ENCODE measurements around the gene FCF1. TPM values are rescaled to one million over a fixed set of nuclear protein-coding genes. Genes with fewer than 3 reads are reported as not detected.
A peak's percentile ranks its signal among the peaks of the same experiment; 100 is the strongest.

FCF1 gene
- total RNA-seq, 1 experiment from 2014 or later, result 62.5 TPM

DNA sequence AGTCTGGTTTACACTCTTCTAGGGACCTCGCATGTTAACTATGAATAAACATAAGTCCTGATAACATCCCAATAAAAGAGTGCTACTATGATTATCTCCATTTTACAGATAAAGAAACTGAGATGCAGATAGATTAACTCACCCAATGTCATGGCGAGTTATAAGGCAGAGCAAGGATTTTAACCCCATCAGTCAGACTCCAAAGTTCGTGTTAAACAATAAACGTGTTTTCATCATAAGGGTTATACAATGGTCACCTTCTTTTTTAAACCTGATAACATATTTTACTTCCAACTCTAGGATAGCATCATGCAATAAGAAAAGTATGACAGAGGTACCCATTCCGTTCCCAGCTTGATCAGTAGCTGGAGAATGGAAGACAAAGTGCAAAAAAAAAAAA is 1.3 kb upstream of the FCF1 start:
- BruUV-seq (replicated peaks), result no TSS peak
- Histone ChIP-seq H3K4me3 (ENCODE audit: low read depth, low read length) (no peak overlapping the region), H3K36me3 (ENCODE audit: control insufficient read depth, insufficient read depth, low read length) (no peaks in the 10 kb centered on the region), H3K27me3 (replicated peaks; ENCODE audit: control insufficient read depth, insufficient read depth, low read length) (no peaks in the 10 kb centered on the region), H3K9me3 (no peaks in the 10 kb centered on the region), H3K4me1 (0 out of 2 replicates have a peak, but pooled peaks cover 3% of the 10 kb centered on the region)
- intact Hi-C loops (cut with micrococcal nuclease; ENCODE audit: unreplicated experiment), result loop anchor here (2.0 kb wide), 2 partner anchors 51 to 99 kb away; partner anchors contain the start of genes LTBP2 and YLPM1
- Mint-ChIP-seq H3K27me3 (ENCODE audit: insufficient read depth, unreplicated experiment) (no peaks in the 10 kb centered on the region), H3K36me3 (ENCODE audit: insufficient read depth, unreplicated experiment) (peaks cover 9% of the 10 kb centered on the region), H3K4me3 (ENCODE audit: unreplicated experiment) (peak overlapping the region; percentile 91), H3K9me3 (ENCODE audit: unreplicated experiment) (no peaks in the 10 kb centered on the region), H3K4me1 (ENCODE audit: low read depth, unreplicated experiment) (no peaks in the 10 kb centered on the region), H3K27ac (ENCODE audit: unreplicated experiment) (peak overlapping the region; percentile 90)
- TF ChIP-seq, protein P1, sequence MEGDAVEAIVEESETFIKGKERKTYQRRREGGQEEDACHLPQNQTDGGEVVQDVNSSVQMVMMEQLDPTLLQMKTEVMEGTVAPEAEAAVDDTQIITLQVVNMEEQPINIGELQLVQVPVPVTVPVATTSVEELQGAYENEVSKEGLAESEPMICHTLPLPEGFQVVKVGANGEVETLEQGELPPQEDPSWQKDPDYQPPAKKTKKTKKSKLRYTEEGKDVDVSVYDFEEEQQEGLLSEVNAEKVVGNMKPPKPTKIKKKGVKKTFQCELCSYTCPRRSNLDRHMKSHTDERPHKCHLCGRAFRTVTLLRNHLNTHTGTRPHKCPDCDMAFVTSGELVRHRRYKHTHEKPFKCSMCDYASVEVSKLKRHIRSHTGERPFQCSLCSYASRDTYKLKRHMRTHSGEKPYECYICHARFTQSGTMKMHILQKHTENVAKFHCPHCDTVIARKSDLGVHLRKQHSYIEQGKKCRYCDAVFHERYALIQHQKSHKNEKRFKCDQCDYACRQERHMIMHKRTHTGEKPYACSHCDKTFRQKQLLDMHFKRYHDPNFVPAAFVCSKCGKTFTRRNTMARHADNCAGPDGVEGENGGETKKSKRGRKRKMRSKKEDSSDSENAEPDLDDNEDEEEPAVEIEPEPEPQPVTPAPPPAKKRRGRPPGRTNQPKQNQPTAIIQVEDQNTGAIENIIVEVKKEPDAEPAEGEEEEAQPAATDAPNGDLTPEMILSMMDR (IDR thresholded peaks at IDR 0.05; ENCODE audit: insufficient read depth in 1 of 2, low read depth in 1 of 2, low read length in 1 of 2, severe bottlenecking in 1 of 2, unreplicated experiment in 1 of 2), result no peak
- POLR2A ChIA-PET, result no interaction called here
- CTCF ChIA-PET, result no interaction called here
- no peak for DNase-seq

GRCh38 chr14:74713395-74713735 is 421 bp downstream of the FCF1 start:
- peaks cover 9% of the 10 kb centered on the region for H3K36me3 Mint-ChIP-seq (ENCODE audit: insufficient read depth, unreplicated experiment)

GRCh38 chr14:74720526-74720925 is 7.6 kb downstream of the FCF1 start:
- Histone ChIP-seq H3K27me3 (replicated peaks; ENCODE audit: control insufficient read depth, insufficient read depth, low read length) (no peaks in the 10 kb centered on the region), H3K4me3 (ENCODE audit: low read depth, low read length) (no peak overlapping the region), H3K9me3 (no peaks in the 10 kb centered on the region), H3K4me1 (no peaks in the 10 kb centered on the region), H3K36me3 (ENCODE audit: control insufficient read depth, insufficient read depth, low read length) (no peaks in the 10 kb centered on the region; the same call in 1 of the 2 replicates)
- no peak overlapping the region for H3K4me3 Mint-ChIP-seq (ENCODE audit: unreplicated experiment)
- no peak overlapping the region for H3K27ac Mint-ChIP-seq (ENCODE audit: unreplicated experiment)
- no peaks in the 10 kb centered on the region for H3K27me3 Mint-ChIP-seq (ENCODE audit: insufficient read depth, unreplicated experiment)
- intact Hi-C loops (cut with micrococcal nuclease; ENCODE audit: unreplicated experiment), result no loop called here
- CTCF ChIA-PET, result no interaction called here
- H3K36me3 Mint-ChIP-seq (ENCODE audit: insufficient read depth, unreplicated experiment), result peaks cover 25% of the 10 kb centered on the region
- H3K9me3 Mint-ChIP-seq (ENCODE audit: unreplicated experiment), result no peaks in the 10 kb centered on the region
- TF ChIP-seq, protein P1 (IDR thresholded peaks at IDR 0.05; ENCODE audit: insufficient read depth in 1 of 2, low read depth in 1 of 2, low read length in 1 of 2, severe bottlenecking in 1 of 2, unreplicated experiment in 1 of 2), result no peak
- H3K4me1 Mint-ChIP-seq (ENCODE audit: low read depth, unreplicated experiment), result no peaks in the 10 kb centered on the region
- BruUV-seq (replicated peaks), result no TSS peak
- POLR2A ChIA-PET, result no interaction called here
- no peak for DNase-seq

More at GRCh38 chr14:74713395-74713735, 421 bp downstream of the FCF1 start:
- Histone ChIP-seq H3K9me3 (no peaks in the 10 kb centered on the region), H3K4me1 (0 out of 2 replicates have a peak, but pooled peaks cover 3% of the 10 kb centered on the region), H3K36me3 (ENCODE audit: control insufficient read depth, insufficient read depth, low read length) (no peaks in the 10 kb centered on the region; the same call in 1 of the 2 replicates), H3K27me3 (replicated peaks; ENCODE audit: control insufficient read depth, insufficient read depth, low read length) (no peaks in the 10 kb centered on the region), H3K4me3 (ENCODE audit: low read depth, low read length) (peak overlapping the region; percentile 72)
- Mint-ChIP-seq H3K4me3 (ENCODE audit: unreplicated experiment) (peak overlapping the region; percentile 91), H3K27me3 (ENCODE audit: insufficient read depth, unreplicated experiment) (no peaks in the 10 kb centered on the region), H3K27ac (ENCODE audit: unreplicated experiment) (peak overlapping the region; percentile 90), H3K9me3 (ENCODE audit: unreplicated experiment) (no peaks in the 10 kb centered on the region), H3K4me1 (ENCODE audit: low read depth, unreplicated experiment) (no peaks in the 10 kb centered on the region)
- POLR2A ChIA-PET, result no interaction called here
- no peak for DNase-seq
- intact Hi-C loops (cut with micrococcal nuclease; ENCODE audit: unreplicated experiment), result loop anchor here (2.0 kb wide), 2 partner anchors 49 to 101 kb away; partner anchors contain the start of genes LTBP2 and YLPM1
- CTCF ChIA-PET, result no interaction called here
- TF ChIP-seq, protein P1 (IDR thresholded peaks at IDR 0.05; ENCODE audit: insufficient read depth in 1 of 2, low read depth in 1 of 2, low read length in 1 of 2, severe bottlenecking in 1 of 2, unreplicated experiment in 1 of 2), result no peak
- no TSS peak for BruUV-seq (replicated peaks)
